Stomach smooth muscle (tissue), 2 donors: ENCODE results near the gene SPPL2C.
"Not testable (repeated sequence)": the region's sequence is repeated elsewhere in the genome, so short reads cannot be mapped to it uniquely, and the experiment has no call there.

Experiments used
- H3K27ac ChIP-seq: one replicate; pipeline ENCODE4 v1.7.0; 2013; ENCODE audit warnings: mild to moderate bottlenecking, low read length, inconsistent platforms
- H3K27me3 ChIP-seq, 2 donors: one replicate each; pipeline ENCODE4 v1.7.0; 2013; ENCODE audit warnings: low read length in 2 of 2; ENCODE audit not compliant: insufficient read depth in 2 of 2, control insufficient read depth in 1 of 2
- H3K36me3 ChIP-seq, 2 donors: one replicate each; pipeline ENCODE4 v1.7.0; 2013; ENCODE audit warnings: low read length in 2 of 2; ENCODE audit not compliant: control insufficient read depth in 2 of 2, insufficient read depth in 2 of 2
- H3K4me1 ChIP-seq: one replicate; pipeline ENCODE4 v1.7.0; 2013; ENCODE audit warnings: low read length; ENCODE audit not compliant: control insufficient read depth, insufficient read depth
- H3K4me3 ChIP-seq, 2 donors: one replicate each; pipeline ENCODE4 v1.7.0; 2013; ENCODE audit warnings: low read length in 2 of 2
- H3K9ac ChIP-seq, 2 donors: one replicate each; pipeline ENCODE4 v1.7.0; 2013; ENCODE audit warnings: low read length in 2 of 2, mild to moderate bottlenecking in 1 of 2
- H3K9me3 ChIP-seq, 2 donors: one replicate each; pipeline ENCODE4 v1.7.0; 2013; ENCODE audit warnings: low read length in 2 of 2; ENCODE audit not compliant: control insufficient read depth in 2 of 2
- donor health status: healthy.
- donor health status: Pancreatic carcinoma.

SPPL2C gene

DNA sequence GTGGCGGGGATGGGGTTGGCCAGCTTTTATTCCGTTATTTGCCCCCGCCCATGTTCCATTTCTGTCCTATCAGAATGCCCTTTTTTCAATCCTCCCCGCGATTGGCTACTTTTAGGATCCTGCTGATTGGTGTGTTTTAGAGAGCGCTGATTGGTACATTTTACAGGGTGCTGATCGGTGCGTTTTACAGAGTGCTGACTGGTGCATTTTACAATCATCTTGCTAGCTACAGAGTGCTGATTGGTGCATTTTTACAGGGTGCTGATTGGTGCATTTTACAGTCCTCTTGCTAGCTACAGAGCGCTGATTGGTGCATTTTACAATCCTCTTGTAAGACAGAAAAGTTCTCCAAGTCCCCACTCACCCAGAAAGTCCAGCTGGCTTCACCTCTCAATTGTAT is 17.4 kb downstream of the SPPL2C start:
- H3K27me3 ChIP-seq, result peaks cover 4 to 20% of the 10 kb centered on the region in 2 donors
- not testable (repeated sequence) for H3K36me3 ChIP-seq, H3K9me3 ChIP-seq

DNA sequence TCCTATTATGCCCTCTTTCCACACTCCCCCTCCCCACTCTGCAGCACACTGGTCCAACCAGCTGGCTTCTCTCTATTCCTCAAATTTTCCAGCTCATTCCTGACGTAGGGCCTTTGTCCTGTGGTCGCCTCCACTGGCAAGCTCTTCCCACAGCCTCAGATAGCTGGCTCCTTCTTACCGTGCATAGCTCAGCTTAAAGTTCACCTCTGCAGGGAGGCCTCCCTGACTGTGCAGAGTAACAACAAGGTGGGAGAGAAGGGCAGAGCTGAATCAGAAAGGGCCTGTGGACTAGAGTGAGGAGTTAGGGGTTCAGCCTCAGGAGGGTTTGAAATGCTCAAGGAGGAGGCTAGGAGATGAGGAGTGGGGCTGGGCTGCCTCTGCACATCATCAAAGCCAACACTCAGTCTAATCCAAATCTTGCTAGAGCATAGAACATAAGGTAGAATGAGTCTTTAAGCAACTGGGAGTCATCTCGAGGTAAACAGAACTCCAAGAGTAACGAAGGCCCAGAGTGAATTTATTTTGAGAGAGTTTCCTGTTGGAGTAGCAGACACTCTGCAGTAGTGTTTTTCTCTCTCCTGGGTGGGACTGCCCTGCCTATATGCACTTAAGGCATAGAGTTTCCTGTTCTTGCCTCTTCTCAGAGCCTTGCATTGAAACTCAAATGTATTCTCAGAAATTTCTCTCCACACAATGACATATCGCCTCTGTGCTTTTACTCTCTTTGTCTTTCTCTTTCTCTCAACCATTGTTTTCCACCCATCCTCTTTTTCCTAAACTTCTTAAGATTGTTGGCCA is 19.4 kb downstream of the SPPL2C start:
- H3K27me3 ChIP-seq, result peaks cover 4 to 18% of the 10 kb centered on the region in 2 donors

More for the DNA sequence above, 17.4 kb downstream of the SPPL2C start:
- H3K4me3 ChIP-seq, H3K9ac ChIP-seq, H3K27ac ChIP-seq, H3K4me1 ChIP-seq: not testable (repeated sequence)

DNA sequence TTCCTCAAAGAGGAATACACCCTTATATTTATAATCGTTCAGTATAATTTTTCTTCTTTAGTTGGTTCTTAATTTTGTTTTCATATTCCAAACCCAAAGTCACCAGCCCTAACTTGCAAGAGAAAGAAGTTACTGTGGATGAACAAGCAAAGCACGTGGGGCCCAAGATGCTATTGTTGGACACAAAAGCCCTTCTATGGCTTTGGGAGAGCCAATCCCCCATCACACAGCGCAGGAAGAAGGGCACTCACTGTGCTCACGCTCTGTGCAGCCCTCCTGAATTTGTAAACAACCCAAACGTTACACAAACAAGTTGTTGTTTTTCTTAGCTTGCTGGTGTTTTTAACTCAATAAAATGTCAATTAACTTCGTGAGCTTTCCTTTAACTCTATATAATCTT is 22.5 kb downstream of the SPPL2C start:
- H3K9me3 ChIP-seq, result no peaks in the 10 kb centered on the region
- H3K4me1 ChIP-seq, result peaks cover 4% of the 10 kb centered on the region
- H3K27me3 ChIP-seq, result peaks cover 4 to 16% of the 10 kb centered on the region in 2 donors
- no peaks in the 10 kb centered on the region for H3K36me3 ChIP-seq
- H3K27ac ChIP-seq, result no peak overlapping the region
- H3K9ac ChIP-seq, result no peak overlapping the region
- no peak overlapping the region for H3K4me3 ChIP-seq

More for the DNA sequence above, 19.4 kb downstream of the SPPL2C start:
- Histone ChIP-seq H3K4me1 (peaks cover 6% of the 10 kb centered on the region), H3K27ac (no peak overlapping the region), H3K36me3 (no peaks in the 10 kb centered on the region), H3K9ac (no peak overlapping the region), H3K9me3 (no peaks in the 10 kb centered on the region), H3K4me3 (no peak overlapping the region)

DNA sequence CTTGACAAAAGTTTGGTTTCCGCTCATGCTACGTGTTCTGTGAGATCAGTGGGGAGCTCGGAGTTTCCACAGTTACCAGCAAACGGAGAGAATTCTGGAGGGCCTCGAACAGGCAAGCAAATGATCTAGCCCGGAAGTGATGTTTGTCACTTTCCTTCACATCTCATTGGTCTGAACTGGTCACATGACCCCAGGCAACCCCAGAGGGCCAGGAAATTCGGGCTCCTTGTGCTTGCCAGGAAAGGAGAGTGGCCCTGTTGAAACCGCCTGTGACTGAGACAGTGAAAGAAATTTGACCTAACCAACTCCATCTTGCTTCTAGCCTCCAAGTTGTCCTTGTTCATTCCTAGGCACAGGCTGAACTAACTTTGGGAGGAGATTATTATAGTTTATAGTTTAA is 23.0 kb downstream of the SPPL2C start:
- Histone ChIP-seq H3K4me3 (no peak overlapping the region), H3K36me3 (no peaks in the 10 kb centered on the region), H3K27ac (no peak overlapping the region), H3K9me3 (no peaks in the 10 kb centered on the region), H3K9ac (no peak overlapping the region), H3K27me3 (peaks cover 4 to 16% of the 10 kb centered on the region in 2 donors), H3K4me1 (peaks cover 4% of the 10 kb centered on the region)

DNA sequence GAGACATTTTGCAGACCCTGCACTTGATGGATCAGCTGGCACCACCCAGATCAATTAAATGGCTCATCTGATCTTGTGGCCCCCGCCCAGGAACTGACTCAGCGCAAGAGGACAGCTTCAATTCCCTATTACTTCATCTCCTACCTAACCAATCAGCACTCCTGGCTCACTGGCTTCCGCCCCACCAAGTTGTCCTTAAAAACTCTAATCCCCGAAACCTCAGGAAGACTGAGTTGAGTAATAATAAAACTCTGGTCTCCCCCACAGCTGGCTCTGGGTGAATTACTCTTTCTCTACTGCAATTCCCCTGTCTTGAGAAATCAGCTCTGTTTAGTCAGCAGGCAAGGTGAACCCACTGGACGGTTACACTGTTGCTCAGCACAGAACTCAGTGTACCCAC is 23.6 kb downstream of the SPPL2C start:
- Histone ChIP-seq H3K9me3 (no peaks in the 10 kb centered on the region), H3K36me3 (no peaks in the 10 kb centered on the region), H3K27ac (no peak overlapping the region), H3K4me3 (no peak overlapping the region), H3K27me3 (peaks cover 4 to 16% of the 10 kb centered on the region in 2 donors), H3K4me1 (peaks cover 4% of the 10 kb centered on the region), H3K9ac (no peak overlapping the region)

DNA sequence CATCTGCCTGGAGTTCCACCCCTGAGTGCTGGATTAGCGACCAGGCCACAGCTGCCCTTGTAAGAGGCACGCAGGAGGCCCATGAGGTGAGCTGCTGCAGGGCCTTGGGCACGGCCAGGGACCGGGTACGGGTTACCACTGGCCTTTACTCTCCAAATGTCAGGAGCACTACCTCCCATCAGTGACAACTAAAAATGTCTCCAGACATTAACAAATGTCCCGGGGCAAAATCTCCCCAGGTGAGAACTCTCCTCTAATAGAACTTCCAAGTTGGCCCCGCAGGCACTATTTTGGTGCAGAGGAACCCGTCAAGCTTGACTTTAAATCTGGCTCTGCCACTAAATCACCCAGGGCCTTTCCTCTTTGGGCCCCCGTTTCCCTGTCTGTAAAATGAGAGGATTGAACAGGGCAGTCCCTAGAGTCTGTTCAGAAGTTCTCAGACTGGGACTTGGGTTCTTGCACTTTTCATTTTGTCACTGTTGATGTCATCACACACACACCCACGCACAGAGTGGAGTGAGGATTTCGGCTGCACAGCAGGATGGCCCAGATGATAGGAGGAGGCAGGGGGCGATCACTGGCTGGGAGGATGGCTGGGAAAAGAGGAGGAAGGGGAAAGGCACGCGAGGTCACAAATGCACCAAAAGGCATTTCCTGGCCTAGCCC is 25.1 kb downstream of the SPPL2C start:
- Histone ChIP-seq H3K9me3 (no peaks in the 10 kb centered on the region), H3K27me3 (peaks cover 2 to 12% of the 10 kb centered on the region in 2 donors), H3K9ac (no peak overlapping the region), H3K4me3 (no peak overlapping the region), H3K4me1 (peaks cover 4% of the 10 kb centered on the region), H3K36me3 (no peaks in the 10 kb centered on the region), H3K27ac (no peak overlapping the region)

DNA sequence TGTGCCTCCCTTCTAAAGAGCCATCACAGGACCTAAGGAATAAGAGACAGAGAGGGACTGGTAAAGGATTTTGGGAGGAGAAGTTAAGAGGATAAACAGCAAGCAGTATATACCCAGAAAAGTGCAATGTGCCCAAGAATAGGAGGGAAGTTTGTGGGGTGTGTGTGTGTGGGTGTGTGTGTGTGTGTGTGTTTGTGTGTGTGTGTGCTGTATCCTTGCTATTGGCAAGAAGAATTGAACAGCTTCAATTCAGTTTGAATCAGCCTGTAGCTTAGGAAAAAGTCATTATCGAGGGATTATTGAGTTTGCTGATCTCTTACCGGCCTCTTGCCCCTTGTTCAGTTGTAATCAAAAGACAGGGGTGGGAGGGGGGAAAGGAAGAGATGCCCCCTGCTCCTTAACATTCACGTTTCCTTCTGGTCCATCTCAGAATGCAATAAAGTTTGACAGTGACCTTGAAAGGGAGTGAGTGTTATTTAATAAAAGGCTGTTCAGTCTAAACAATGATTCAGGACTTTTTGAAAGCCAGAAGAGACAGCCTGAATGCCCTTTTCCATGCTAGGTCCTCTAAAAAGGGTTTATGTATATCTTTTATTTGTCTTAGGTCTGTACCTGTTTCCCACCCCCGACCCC is 25.8 kb downstream of the SPPL2C start:
- H3K36me3 ChIP-seq, result no peaks in the 10 kb centered on the region
- peaks cover 0 to 7% of the 10 kb centered on the region in 2 donors for H3K27me3 ChIP-seq
- H3K9me3 ChIP-seq, result no peaks in the 10 kb centered on the region
- no peak overlapping the region for H3K4me3 ChIP-seq
- no peak overlapping the region for H3K27ac ChIP-seq
- H3K9ac ChIP-seq, result no peak overlapping the region
- peaks cover 4% of the 10 kb centered on the region for H3K4me1 ChIP-seq

DNA sequence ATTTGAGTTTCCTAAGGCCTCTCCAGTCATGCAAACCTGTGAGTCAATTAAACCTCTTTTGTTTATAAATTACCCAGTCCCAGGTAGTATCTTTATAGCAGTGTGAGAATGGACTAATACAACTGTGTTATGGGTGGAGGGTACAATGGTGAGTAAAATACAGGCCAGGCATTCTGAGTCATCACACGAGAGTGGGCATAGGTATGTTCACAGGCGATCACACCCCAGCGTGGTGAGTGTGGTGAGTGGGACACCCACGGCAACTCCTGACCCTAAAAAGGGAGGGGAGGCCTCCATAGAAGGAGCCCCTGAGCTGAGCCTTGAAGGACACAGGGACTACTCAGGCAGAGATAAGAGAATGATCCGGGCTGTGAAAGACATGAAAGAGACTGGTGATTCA is 27.0 kb downstream of the SPPL2C start:
- H3K36me3 ChIP-seq, result no peaks in the 10 kb centered on the region
- peaks cover 4% of the 10 kb centered on the region for H3K4me1 ChIP-seq
- H3K4me3 ChIP-seq, result no peak overlapping the region
- H3K9me3 ChIP-seq, result no peaks in the 10 kb centered on the region
- H3K9ac ChIP-seq, result no peak overlapping the region
- H3K27ac ChIP-seq, result no peak overlapping the region
- peaks cover 0 to 7% of the 10 kb centered on the region in 2 donors for H3K27me3 ChIP-seq

DNA sequence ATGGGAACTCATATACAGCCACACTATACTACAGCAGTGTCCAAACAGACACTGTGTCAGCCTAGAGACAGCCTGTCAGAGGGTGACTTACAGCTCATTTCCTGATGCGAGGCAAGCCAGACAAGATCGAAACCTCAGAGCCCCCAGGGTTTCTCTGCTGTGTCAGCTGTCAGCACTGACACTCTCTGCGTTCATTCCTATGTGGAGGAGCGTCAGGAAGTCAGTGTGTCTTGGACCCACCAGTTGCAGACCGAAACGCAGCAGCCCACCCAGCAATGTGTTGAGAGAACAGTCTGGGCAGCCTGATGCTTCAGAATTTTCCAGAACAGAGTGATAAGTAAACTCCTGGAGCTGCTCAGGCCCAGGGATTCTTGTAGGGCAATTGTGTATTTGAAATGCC is 29.0 kb downstream of the SPPL2C start:
- no peak overlapping the region for H3K27ac ChIP-seq
- H3K9me3 ChIP-seq, result peaks cover 0 to 3% of the 10 kb centered on the region in 2 donors
- peaks cover 0 to 9% of the 10 kb centered on the region in 2 donors for H3K27me3 ChIP-seq
- H3K4me3 ChIP-seq, result no peak overlapping the region
- no peak overlapping the region for H3K9ac ChIP-seq
- H3K36me3 ChIP-seq, result no peaks in the 10 kb centered on the region
- peaks cover 4% of the 10 kb centered on the region for H3K4me1 ChIP-seq

DNA sequence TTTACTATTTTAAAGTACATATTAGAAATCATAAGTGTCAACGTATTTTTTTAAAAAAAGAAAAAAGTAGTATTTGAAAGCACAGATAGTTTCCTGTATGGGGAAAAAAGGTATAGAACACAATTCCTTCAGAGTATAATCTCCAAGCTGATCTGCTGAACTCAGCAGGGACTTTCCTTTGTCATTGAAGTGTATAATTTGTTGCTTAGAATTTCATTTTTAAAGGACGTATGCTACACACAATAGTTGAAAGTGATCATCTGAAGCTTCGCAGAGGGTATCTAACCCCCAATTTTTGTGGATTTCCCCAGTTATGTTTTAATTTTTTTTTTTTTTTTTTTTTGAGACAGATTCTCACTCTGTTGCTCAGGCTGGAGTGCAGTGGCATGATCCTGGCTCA is 29.5 kb downstream of the SPPL2C start:
- Histone ChIP-seq H3K27me3 (peaks cover 0 to 9% of the 10 kb centered on the region in 2 donors), H3K4me1 (peaks cover 4% of the 10 kb centered on the region), H3K27ac (no peak overlapping the region), H3K36me3 (no peaks in the 10 kb centered on the region), H3K9ac (no peak overlapping the region), H3K9me3 (peaks cover 0 to 3% of the 10 kb centered on the region in 2 donors), H3K4me3 (no peak overlapping the region)
